Fibroblast of skin of right biceps (primary cell): ENCODE data around the gene CERS3.

ENCODE experiments used
- DNase-seq: peaks from one replicate; pipeline ENCODE4 v3.0.0-alpha.2; 2013

CERS3 gene

DNA sequence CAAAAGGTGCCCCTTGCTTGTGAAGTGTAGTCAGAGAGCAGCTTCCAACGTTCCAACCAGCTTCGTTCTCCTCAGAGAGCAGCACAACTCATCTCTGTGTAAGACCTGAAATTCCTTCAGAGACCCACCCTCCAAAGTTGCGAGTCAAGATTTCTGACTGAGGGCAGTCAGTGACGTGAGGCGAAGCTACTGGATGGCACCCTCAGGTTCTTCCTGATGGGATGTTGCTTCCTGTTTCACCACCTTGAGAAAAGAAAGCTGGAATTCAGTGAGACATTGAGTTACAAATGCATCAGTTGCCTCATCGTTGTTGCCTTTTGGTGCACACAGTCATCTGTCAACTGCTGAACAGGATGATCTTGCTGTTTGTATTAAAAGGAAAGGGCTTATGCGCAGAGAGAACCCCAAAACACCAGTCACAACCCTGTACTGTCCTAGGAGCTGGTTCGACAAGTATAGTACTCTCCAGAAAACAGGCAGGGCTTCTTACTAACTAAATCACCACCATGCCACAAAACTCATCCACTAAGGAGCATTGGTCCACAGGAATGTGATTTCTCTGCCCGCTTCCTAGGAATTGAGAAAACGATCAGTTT is at the start of gene CERS3:
TSS of gene CERS3 (minus strand) at position 118 of the 596 bp plus-strand sequence. CDS start 27,101 bp downstream, outside the sequence.
- no peak for DNase-seq

DNA sequence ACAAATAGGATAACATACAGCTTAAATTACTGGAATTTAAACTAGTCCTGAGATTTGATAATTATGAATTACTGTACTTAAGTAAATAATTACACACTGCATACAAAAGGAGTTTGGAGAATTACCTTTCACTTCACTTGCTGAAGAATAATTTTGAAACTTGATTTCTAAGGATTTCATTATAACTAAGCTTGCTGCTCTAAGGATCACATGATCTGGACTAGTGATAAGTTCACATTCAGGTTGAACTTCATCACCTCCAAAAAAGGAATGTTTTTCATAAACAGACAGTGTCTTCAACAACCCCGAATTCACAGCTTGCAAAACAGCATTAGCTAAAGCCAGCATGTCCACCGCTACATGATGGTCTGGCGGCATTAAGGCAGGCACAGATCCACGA is 44.8 kb upstream of the CERS3 start:
- no peak for DNase-seq

DNA sequence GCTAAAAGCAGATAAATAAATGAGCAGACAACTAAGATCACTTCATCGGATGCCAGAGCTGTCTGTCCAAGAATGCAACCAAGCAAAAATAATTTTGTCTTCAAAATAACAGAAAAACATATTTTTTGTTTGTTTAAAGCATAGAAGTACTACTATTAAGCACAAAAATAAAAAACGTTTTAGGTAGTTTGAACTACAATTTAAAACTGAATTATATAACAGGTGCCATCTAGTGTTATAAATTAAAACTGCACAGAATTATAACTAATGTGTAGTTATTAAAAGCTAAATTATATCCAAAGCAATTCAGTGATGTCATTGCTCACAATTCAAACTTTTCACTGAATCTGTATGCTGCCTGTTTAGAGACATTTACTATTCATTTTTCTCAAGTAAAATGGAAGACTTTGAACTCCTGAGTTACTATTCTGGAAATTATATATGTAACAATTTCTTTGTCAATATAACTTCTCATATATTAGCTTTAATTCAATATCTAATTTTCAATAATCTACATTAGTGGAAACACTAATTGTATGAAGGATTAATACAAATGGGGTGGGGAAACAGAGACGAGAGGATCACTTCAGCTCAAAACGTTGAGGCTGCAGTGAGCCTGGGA is 43.7 kb upstream of the CERS3 start:
- no peak for DNase-seq

DNA sequence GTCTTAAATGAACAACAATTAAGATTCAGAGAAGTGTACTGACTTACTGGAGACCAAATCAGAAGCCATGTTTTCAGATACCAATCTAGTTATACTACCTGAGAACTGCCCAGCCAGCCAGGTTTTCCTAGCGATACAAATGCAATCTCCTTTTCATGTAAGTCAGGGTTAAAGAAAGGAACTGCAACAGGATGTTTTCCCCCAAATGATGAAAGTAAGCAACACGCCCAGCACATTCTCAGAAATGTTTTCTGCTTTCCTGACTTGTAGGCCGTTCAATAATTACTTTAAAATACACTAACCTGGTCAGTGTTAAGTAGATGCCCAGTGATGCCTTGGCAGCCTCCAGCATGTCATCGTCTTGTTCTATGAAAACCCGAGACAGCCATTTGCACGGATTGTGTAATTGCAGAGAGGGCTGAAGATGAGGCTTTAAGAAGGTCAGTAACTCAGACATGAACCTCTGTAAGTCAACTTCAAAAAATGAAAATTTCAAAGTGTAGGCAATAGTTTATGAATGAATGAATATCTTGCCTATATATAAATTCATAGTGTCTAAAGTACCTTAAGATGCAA is 42.9 kb upstream of the CERS3 start:
- DNase-seq, result no peak

DNA sequence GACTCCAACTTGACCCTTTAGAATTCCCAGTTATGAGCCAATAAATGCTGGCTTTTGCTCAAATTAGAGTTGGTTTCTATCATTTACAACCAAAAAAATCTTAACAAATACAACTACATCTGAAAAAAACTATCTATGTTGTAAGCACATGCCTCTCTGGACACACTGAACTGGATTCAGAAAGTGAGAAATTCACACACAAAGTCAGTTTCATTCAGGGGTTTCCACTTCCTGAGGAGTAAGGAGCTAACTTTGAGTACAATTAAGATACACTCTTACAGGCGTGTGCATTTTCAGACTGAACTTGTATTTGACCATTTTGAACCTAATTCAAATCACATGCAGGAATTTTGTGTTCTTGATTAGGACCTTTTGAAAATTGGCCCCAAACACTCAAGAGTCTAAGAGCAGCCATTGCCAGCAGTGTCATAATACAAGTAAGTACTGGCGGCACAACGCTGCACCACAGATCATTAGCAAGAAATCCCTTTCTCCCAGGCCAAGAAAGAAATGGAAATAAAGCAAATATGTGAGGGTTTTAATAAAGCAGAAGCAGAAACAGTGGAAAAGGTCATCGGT is 42.1 kb upstream of the CERS3 start:
- no peak for DNase-seq

DNA sequence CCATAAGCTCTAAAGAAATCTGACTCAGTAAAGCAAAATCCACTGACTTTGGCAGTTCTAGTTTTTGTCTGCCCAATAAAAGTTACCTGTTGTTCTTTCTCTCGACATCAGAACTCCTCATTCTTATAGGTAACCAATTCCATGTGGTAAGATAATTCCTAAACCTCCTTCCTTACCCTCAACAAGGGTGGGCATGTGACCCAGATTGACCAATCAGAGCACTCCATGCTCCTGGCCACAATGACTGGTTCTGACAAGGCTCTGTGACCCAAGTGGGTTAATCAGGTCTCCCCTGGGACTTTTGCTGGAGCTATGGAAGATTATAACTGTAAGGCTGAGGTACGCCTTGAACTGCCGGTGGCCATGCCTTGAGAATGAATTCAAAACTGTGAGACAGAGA is 41.5 kb upstream of the CERS3 start:
- DNase-seq, result peak; percentile 15

DNA sequence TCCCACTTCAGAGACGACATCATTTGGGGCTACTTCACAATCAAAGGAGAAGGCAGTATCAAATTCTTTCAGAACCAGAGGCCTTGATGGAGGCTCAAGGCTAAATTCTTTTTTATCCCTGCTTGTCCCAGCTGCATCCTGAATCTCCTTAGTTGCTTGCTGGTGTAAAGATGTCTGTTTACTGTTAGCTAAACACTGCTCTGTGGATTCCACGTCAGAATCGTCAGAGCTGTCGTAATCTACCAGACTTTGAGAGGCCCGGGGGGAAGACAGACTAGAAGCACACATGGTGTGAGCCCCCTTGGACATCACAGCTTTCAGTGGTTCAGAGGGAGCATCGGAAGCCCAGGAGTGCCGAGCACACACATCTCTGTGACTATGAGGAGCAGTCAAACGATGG is 40.6 kb upstream of the CERS3 start:
- DNase-seq, result no peak

DNA sequence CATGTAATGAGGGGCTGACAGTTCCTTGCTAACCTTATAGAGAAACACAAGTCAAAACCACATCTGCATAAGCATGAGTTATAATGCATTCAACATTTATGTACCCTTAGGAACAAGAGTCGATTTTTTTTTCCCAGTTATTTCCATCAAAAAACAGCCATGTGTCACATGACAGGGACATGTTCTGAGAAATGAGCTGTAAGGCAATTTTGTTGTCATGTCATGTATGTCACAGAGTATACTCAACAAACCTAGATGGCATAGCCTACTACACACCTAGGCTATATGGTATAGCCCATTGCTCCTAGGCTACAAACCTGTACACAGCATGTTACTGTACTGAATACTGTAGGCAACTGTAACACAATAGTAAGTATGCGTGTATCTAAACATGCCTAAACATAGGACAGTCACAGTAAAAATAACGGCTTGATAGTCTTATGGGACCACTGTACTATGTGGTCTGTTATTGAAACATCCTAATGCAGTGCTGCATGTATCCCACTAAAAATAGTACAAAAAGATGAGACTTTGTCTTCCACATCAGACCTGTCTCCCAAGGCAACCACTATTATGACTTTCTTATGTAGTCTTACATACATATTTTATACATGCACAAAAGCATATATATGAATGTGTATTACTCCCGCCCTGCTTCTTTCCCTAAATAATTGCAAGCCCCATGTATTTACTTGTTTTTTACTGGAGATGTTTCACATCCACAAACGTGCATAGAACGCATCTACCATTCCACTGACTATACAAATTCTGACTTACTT is 38.3 kb upstream of the CERS3 start:
- DNase-seq, result no peak

DNA sequence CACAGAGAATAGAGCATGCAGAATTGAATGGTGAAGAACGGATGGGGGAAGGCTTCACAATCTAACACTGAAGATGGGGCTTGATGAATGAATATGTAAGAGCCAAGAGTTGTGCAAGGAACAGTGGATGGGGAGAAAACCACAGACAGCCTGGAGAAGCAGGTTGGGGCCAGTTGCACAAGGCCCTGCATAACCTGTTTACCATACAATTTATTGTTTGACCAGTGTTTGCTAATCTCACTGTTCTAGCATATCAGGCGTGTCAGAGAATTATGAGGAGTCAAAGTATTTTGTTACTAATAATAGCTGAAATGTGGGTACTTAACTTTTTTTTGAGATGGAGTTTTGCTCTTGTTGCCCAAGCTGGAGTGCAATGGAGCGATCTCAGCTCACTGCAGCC is 36.8 kb upstream of the CERS3 start:
- DNase-seq, result no peak

DNA sequence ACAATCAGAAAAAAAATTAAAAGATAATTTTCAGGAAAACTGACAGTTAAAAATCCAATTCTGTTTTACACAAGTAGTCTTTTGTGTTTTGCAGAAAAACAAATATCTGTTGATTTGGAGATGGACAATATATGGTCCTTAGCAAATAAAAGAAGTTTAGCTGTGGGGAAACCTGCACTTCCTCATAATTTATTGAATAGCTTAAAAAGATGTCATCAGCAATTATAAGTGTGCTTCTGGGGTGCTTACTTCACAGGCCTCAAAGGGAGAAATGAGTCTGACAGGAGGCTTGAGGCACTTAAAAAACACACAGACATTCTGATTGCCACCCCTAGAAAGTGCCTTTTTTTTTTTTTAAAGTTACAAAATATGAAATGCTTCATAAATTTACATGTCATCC is 31.6 kb upstream of the CERS3 start:
- DNase-seq, result no peak

DNA sequence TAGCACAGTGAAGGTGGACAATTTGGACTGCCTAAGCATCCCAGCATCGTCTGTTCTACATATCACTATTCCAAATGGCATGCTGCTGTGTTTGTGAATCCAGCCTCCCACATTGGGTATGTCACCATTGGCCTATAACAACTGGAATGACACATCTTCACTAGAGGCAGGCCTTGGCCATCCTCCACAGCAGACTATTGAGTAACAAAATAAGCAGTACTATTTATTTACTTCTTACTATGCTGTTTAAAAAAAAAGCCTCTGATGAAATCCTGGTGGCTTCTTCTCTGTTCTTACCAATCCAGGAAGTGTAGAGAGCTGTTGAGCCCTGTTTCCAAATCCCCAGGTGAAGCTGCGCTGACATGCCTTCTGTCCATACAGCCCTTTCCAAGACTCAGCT is 30.6 kb upstream of the CERS3 start:
- no peak for DNase-seq

DNA sequence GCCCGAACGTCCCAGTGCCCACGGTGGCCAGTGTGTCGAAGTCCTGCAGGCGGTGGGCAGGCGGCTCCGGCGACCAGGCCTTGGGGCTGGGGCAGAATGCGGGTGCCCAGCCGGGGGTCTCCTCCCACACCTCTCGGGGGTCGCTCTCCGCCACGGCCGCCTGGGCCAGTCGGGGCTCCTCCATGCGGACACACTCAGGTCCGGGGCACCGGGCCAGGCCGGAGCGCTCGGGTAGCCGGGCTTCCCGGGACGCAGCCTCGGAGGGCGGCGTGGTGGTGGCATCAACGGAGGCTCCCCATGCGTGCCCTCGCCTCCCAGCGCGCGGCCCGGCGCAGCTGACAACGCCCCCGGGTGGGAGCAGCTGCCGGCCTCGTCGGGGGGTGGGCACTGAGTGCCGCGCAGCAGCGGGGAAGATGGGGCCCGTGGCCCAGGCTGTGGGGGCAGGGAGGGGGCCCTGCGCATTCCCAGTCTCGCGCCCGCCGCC is 30.1 kb upstream of the CERS3 start:
- DNase-seq, result no peak

DNA sequence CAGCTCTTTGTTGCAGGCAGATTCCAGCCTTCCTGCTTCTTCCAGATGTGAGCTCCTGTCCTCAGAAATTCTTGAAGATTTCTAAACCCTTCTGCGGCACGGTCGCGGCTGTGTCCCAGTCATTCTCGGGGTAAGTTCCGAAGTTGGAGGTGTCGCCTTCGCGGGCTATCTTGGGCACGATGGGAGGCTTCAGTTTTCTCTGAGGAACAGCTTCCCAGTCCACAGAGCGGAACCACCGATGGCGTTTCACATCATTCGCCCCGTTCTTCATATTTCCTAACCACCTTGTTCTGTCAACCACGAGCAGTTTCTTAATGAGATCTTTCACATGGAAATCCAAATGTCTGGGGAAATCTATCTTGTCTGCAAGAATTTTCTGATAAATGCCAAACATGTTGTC is 24.7 kb upstream of the CERS3 start:
- no peak for DNase-seq

DNA sequence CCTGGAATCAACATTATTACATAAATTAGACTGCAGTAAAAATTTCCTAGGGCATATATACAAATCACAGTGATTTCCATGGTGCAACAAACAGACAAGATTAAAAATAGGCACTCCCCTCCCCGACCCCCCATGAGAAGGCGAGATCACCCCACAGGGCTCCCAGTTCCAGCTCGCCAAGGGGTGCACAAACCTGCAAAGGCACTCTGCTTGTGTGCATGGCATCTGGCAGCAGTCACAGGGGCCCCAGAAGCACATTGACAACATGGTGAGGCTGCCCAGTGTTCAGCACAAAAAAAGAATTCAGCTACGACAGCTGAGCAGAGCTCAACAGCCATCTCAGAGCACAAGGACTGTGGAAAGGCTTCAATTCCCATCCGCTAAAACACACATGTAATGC is 19.2 kb upstream of the CERS3 start:
- no peak for DNase-seq

DNA sequence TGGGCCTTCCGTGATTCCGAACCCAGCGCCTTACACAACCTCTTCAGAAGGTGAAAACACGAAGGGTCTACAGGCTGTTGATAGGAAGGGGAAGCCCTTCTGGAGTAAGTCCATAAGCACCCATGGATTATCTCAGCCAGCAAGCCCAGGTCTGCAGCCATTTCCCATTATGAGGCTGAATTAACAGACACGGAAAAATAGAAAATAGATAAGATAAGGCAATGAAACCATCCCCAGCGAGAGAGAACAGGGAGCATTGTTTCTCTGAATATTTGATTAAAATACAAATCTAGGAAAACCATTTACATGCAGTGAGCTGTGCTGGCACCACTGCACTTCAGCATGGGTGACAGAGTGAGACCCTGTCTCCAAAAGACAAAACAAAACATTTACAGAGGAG is 16.2 kb upstream of the CERS3 start:
- DNase-seq, result no peak

DNA sequence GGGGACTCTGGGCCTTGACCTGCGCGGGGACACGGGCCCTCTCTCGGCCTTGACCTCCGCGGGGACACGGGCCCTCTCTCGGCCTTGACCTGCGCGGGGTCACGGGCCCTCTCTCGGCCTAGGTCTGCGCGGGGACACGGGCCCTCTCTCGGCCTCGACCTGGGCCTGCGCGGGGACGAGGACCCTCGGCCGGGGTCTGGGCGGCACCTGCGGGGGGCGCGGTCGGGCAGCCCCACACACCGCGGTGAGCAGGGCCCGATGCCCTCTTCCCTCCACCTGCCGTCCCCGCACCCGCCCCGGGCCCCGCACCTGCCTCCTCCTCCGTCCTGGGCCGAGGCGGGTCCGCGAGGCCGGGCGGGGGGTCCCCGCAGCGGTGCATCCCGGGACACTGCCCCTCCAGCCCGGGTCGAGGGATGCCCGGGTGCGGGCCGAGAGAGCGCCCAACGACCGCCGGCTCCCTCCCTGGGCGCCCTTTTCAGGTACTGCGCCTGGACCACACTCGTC is 15.6 kb upstream of the CERS3 start:
- no peak for DNase-seq

DNA sequence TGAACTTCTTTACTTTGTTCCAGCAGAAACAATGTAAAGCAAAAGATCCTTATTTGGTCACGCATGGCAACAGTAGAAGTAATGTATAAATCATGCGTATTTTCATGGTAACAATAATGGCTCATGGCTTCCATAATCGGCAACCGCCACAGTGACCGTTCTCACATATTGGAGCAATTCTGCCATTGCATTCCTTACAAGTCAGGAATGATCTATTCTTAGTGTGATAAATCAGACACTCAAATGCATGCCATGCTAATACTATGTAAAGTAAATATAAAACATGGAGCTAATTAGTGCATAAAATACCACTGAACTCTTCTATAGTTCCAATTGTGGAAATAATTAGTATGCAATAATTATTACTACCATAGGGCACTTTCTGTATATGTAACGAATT is 13.5 kb upstream of the CERS3 start:
- DNase-seq, result no peak

DNA sequence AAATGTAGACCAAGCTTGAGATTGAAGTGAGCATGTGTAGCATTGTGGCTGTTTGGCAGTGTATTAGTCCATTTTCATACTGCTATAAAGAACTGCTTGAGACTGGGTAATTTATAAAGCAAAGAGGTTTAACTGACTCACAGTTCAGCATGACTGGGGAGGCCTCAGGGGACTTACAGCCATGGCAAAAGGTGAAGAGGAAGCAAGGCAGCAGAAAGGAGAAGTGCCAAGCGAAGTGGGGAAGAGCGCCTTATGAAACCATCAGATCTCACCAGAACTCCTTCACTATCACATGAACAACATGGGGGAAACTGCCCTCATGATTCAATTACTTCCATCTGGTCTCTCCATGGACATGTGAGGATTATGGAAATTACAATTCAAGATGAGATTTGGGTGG is 8.6 kb upstream of the CERS3 start:
- no peak for DNase-seq

DNA sequence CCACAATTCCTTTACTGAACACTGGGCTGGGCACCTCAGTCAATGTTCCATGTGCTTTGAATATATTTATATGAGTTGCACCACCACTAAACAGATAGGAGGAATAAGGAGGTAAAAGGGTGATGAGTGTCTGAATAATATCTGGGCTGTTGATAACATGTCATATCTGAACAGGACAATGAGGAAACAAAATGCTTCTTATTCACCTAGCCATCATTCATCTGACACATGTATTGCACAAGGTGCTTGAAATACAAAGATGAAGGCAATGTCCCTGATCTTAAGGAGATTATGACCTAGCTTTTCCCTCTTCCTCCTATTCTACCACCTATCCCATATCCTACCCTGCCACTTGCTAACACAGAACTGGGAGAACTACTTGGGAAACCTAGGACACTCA is 8.0 kb upstream of the CERS3 start:
- DNase-seq, result no peak

DNA sequence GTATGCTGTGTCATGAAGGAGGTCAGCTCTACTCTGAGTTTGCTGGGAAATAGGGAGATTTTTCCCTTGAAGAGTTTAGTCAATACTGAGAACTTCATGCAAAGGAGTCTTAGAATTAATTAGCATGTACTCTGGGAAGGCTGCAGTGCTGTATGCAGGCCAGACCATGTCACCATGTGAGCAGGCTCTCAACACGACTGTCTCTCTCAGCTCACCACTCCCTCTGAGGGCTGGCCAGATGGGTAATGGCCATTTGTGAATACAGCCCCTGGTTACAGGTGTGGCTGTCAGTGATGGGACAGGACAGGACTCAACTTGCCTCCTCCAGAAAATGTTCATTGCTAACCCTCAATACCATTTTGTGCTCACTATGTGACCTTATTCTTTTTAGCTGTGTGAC is 5.1 kb upstream of the CERS3 start:
- DNase-seq, result no peak

DNA sequence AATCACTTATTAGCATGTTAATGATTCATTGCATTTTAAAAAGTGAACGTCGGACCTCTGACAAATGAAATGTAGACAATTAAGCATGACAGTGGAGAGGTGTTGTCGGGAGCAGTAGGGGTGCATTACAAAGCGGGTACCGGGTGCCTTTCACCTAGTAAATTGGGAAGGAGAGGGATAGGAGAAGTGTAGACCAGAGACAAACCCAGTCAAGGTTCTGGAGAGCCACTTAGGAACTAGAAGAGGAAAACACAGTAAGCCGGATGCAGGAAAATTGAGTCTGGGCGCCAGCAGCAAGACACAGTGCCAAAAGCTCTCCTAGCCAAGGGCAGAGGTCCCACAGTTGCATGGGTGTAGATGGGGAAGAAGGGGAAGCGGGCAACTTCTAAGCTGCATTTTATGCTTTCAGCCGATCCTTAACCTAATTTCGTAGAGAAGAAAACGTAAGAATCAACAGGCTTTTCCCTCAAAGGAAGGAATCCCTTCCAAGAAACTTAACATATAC is 3.1 kb upstream of the CERS3 start:
- DNase-seq, result no peak

DNA sequence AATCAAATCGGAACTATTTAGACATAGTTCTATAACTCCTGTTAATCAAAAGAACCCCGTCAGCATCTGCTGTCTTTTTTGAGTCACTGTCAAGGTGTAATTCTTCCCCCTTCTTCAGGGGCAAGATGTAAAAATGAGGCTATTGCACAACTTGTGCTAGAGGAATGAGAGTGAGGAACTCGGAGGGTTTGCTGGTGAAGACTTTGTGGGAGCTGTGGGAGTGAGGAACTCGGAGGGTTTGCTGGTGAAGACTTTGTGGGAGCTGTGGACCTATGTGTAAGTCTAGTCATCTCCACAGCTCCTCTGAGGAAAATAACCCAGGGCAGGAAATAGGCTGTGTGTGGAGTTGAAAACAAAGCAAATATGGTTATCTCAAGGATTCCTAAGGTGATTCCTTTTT is 2.5 kb upstream of the CERS3 start:
- no peak for DNase-seq

DNA sequence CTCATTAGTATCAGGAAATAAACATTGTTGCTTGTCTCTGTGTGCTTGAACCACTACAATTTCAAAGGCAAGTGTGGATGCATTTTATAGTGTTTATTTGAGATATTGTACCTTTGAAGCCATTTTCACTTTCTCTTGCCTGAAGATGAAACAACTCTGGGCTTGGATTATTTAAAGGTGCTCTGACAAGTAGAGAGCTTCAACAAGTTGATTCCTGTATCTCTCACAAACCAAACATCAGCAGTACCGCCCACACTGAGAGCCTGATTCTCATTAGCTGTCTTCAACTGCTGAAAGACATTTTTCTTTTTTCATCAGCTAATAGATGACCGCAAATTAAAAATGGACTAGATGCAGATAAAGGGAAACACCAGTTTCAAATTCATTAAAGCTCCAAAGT is 806 bp upstream of the CERS3 start:
- DNase-seq, result no peak
